NCI-H146 treated with DMSO at 0.1 percent for 48 hours (cell line): Measurements from ENCODE around the gene PKN1.
"Not testable (repeated sequence)": the region's sequence is repeated elsewhere in the genome, so short reads cannot be mapped to it uniquely, and the experiment has no call there.

Experiments used
- DNase-seq: peaks from one replicate; lab custom pipeline; 2025; ENCODE audit not compliant: unreplicated experiment; lab: John Stamatoyannopoulos, UW

Gene PKN1

DNA sequence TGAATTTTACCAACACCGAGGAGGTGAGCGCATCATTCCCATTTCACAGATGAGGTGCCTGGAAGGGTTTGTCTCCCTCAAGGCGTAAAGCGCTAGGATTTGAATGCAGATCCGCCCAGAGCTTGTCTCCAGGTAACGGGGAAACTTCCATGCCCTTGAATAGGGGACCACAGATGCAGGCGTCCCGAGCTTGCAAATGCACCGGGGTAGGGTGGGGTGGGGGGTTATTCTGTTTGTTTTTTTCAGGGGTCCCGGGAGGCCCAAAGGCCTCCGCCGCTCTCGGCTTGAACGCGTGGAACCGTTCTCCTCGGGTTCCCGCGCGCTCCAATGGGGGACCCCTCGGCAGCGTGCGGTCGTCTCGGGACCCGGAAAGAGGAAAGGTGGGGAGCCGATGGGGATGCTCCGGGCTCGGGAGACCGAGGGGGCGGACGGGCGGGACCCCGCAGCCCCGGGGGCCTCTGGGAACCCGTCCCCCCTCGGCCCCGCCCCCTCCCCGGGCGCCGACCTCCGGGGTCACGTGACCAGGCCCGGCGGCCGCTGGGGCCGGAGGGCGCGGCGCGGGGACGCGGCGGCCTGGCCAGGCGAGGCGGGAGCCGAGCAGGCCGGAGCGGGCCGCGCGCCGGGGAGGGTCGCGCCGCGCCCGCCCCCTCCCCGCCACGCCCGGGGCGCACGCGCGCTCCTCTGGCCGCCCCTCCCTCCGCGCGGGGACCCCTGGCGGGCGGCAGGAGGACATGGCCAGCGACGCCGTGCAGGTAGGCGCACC lies at the start of gene PKN1:
TSS of gene PKN1 (plus strand) at position 516 of the 763 bp plus-strand sequence. CDS start at position 732, 216 bp downstream.
- DNase-seq: peak; percentile 32

DNA sequence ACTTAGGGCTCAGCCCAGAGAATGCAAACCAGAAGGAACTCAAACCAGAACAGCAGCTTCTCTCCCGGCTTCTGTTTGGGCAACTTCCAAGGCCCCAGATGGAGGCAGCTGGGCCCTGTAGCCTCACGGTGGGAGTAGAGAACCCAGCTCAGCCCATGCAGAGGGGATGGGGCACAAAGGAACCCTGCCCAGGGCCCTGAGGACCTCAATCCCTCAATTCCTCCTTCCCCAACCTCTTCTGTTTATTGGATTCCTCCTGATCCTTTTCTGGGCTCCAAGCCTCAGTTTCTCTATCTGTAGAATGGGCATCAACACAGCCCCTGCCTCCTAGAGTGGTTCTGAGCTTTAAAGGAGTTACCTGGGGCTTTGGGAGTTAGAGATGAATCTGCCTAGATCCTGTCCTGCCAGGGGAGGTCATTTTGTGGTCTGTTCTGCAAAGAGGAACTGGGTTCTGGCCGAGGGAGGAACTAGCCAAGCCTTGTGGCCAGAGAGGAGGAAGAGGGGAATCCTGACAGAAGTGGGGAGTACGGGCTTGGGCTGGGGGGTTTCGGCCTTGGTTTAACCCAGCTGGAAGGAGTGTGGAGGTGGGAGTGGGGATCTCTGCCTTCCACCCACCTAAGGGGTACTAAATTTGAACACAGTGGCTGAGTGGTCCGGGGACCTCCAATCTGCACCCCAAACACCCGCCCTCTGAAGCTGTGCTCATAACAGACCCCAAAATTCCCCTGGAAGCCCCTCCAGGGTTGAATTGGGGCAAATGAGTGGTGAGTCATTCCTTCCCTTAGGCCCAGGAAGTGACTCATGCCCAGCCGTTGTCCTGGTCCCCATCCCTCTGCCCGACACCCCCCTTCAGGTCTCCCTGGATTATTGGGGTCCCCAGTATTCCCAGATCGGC lies 49.2 kb upstream of the PKN1 start:
- no peak for DNase-seq

DNA sequence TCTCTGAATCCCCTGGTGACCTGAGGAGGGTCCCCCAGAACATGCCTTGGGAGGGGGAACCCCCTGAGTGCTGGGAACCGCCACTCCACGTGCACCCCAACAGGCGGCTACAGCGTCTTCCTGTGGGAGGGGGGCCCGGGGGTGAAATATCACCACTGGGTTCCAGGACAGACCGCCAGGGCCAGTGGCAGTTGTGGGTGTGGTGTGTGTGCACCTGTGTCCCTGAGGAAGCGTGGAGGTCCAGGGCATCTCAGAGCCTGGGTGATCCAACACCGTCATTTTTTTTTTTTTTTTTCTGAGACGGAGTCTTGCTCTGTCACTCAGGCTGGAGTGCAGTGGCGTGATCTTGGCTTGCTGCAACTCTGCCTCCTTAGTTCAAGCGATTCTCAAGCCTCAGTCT lies 47.6 kb upstream of the PKN1 start:
- no peak for DNase-seq

DNA sequence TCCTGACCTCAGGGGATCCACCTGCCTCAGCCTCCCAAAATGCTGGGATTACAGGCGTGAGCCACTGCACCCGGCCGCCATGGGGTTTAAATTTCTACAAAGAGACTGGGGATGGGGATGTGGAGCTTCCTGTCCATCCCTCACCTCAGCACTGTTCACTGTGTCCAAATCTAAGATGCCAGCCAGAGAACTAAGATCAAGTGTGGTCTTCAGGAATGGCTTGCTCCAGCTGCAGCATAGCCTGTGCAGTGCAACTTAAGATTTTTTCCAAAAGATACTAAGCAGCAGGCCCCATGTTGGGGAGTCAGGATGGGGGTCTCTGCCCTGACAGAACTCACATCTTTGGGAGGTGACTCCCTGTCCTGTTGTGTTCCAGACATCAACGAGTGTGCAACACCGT lies 42.6 kb upstream of the PKN1 start:
- DNase-seq: no peak

- DNase-seq: no peak
These were observed 41.8 kb upstream of the PKN1 start for GRCh38 chr19:14391156-14391821.

- no peak for DNase-seq
These were observed 39.8 kb upstream of the PKN1 start for GRCh38 chr19:14393329-14393728.

DNA sequence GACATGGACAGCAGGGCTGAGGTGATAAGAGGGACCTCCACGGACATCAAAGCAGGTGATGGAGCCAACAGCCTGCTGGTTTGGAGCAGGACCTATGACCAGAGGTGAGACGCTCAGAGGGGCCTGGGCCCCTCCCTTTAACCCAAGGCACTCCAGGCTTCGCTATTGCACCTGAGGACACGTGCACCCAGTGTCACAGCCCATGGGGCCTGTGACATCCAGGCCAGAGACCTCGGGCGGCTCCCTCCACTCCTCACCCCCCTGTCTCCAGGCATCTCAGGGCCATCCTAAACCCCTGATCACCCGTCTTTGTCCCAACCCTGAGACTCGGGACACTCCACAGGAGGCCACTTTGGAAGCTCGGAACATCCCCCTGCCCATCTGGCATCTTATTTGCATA lies 38.9 kb upstream of the PKN1 start:
- no peak for DNase-seq

GRCh38 chr19:14395262-14395661 lies 37.8 kb upstream of the PKN1 start:
- no peak for DNase-seq

DNA sequence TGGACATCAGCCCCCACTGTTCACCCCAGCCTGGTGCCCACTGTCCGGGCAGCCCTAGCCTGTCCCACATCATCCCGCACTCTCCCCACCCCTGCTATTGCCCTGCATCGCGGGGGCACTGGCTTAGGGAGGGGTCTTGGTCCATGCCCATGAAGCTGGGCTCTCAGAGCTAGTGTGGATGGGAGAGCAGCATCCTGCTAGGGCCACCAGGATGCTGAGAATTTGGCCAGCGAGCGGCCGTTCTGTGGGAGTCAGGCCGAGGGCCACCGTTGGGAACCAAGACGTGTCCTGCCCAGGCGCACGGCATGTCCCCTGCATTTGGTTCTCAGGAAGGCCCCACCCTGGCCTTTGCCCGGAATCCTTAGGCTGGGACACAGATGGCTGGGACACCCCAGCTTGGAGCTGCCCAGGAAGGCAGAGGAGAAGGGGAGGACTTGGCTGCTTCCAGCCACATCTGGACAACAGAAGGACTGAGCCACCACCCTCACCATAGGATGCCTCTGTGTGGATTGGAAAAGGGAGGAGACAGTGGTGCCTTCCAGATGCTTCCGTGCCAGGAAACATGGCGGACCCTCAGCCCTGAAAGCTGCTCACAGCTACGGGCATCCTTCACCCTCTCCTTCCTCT lies 37.3 kb upstream of the PKN1 start:
- no peak for DNase-seq

DNA sequence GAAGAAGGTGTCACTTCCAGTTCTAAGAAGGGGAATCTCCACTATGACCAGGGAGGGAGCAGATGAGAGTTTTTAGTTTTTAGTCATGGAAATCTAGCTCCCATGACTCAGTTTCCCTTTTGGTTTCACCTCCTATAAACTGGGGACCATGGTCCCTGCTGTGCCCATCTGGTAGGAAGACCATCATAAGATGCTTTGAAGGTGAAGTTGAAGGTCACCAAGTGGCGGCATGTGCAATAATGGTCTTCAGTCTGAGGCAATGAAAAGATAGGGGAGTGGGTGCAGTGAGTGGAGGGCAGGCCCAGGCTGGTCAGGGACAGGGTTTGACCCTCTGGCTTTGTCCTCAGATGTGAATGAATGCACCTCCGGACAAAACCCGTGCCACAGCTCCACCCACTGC lies 36.4 kb upstream of the PKN1 start:
- not testable (repeated sequence) for DNase-seq

DNA sequence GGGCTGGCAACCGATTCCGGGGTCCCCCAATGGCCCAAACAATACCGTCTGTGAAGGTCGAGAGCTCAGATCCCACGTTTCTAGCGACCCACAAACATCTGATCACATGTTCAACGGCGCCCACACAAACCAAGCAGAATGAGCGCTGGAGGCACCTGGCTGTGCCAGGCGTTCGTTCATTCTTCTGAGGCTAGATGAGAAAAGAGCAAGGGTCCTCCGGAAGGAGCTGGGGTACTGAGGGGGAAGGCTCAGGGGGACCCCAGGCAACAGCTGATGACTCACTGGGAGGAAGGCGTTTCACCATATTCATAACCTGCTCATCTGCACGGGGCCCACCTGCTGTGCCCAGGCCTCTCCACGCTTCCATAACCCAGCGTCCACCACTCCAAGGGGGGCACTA lies 35.9 kb upstream of the PKN1 start:
- not testable (repeated sequence) for DNase-seq

DNA sequence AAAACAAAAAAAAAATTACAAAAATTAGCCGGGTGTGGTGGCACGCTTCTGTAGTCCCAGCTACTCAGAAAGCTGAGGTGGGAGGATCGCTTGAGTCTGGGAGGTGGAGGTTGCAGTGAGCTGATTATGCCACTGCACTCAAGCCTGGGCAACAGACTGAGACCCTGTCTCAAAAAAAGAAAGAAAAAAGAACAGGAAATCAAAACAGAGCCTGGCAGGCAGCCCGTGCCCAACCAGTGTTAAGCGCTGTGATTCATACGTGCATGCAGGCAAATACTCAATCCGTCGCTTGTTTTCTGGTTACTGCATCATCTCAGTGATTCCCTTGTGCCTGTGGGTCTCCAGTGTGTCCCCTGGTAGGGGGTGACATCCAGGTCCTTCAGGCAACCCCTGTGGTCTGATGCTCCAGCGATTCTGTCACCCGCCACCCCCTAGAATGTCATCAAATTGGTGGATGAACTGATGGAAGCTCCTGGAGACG lies 32.1 kb upstream of the PKN1 start:
- no peak for DNase-seq

DNA sequence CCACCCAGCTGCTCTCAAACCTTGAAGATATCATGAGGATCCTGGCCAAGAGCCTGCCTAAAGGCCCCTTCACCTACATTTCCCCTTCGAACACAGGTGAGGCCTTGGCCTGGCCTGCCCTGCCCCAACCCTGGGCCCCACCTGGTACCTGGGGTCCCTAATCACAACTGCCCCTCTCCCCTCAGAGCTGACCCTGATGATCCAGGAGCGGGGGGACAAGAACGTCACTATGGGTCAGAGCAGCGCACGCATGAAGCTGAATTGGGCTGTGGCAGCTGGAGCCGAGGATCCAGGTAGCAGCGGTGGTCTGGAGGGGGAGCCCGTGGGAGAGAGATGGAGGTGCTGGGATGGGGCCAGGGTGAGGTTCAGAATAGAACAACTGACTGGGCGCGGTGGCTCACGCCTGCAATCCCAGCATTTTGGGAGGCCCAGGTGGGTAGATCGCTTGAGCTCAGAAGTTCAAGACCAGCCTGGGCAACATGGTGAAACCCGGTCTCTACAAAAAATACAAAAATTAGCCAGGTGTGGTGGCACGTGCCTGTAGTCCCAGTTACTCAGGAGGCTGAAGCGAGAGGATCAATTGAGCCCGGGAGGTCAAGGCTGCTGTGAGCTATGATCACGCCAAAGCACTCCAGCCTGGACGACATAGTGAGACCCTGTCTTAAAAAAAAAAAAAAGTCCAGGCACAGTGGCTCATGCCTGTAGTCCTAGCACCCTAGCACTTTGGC lies 31.5 kb upstream of the PKN1 start:
- DNase-seq: no peak

DNA sequence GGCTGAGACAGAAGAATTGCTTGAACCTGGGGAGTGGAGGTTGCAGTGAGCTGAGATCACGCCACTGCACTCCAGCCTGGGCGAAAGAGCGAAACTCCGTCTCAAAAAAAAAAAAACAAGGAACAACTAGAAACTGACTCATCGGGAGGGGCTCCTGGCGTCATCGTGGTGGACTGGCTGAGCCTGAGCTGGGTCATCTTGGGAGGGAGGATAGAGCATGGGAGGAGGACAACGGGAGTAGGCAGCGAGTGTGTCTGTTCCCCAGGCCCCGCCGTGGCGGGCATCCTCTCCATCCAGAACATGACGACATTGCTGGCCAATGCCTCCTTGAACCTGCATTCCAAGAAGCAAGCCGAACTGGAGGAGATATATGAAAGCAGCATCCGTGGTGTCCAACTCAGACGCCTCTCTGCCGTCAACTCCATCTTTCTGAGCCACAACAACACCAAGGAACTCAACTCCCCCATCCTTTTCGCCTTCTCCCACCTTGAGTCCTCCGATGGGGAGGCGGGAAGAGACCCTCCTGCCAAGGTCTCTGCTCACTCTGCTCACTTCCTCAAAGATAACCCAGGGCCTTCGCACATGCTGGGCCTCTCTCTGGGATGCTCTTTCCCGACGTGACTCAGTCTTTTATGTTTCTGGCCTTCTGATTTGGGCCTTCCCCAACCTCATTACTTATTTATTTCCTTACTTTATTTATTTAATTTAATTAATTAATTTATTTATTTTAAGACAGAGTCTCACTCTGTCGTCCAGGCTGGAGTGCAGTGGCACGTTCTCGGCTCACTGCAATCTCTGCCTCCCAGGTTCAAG lies 30.6 kb upstream of the PKN1 start:
- no peak for DNase-seq

- not testable (repeated sequence) for DNase-seq
These were observed 29.8 kb upstream of the PKN1 start for GRCh38 chr19:14403145-14403930.

DNA sequence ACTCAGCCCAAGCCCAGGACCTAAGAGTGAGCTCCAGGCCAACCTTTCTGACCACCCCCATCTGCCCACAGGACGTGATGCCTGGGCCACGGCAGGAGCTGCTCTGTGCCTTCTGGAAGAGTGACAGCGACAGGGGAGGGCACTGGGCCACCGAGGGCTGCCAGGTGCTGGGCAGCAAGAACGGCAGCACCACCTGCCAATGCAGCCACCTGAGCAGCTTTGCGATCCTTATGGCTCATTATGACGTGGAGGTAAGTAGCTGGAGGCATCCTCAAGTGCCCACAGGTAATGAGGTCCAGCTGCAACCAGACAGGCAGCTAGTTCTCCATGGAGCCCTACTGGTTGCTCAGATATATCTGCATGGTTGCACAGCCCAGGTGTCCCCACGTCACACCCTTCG lies 28.8 kb upstream of the PKN1 start:
- DNase-seq: no peak

GRCh38 chr19:14405380-14405757 lies 27.7 kb upstream of the PKN1 start:
- DNase-seq: no peak

GRCh38 chr19:14405758-14406644 lies 27.1 kb upstream of the PKN1 start:
- DNase-seq: peak; percentile 91
